ENCODE data around the gene TMEM119. TPM values are rescaled to one million over a fixed set of nuclear protein-coding genes. Genes with fewer than 3 reads are reported as not detected.

Gene TMEM119
- total and polyA plus RNA-seq, 12 donors, result 3.1 to 14.8 (median 6.6) TPM

GRCh38 chr12:108565976-108566375, 31.9 kb downstream of the TMEM119 start:
- peak; percentile 90 to 98 (median 96) for DNase-seq
- intact Hi-C loops (cut with DNase I), result loop anchor here in 1 of 2 donors (5.0 to 10.0 kb wide), 2 partner anchors 51 to 229 kb away; no protein-coding TSS in a partner anchor
- Histone ChIP-seq H3K27me3 (no peaks in the 10 kb centered on the region), H3K9me3 (replicated peaks in 1 of 3) (no peaks in the 10 kb centered on the region), H3K4me1 (replicated peaks in 1 of 2) (peaks cover 17 to 35% of the 10 kb centered on the region in 2 donors), H3K4me3 (no peak overlapping the region), H3K27ac (peak overlapping the region in 4 of 5 donors; percentile 1 to 95 (median 77)), H3K36me3 (replicated peaks in 1 of 2) (peaks cover 0 to 63% of the 10 kb centered on the region in 2 donors)
- TF ChIP-seq POLR2A (IDR thresholded peaks at IDR 0.05) (no peak), CTCF (IDR thresholded peaks at IDR 0.05) (no peak)
- 0 to 18% (median 11%) methylated on average over 1 to 2 of the region's 2 CpGs for WGBS, 4 donors

- no peak for TF ChIP-seq POLR2A (IDR thresholded peaks at IDR 0.05)
- no peak for TF ChIP-seq CTCF (IDR thresholded peaks at IDR 0.05)
- Histone ChIP-seq H3K9me3 (replicated peaks in 1 of 3) (no peaks in the 10 kb centered on the region), H3K27me3 (no peaks in the 10 kb centered on the region), H3K4me1 (replicated peaks in 1 of 2) (peaks cover 19 to 37% of the 10 kb centered on the region in 2 donors), H3K27ac (peak overlapping the region in 3 of 5 donors; percentile 30 to 95 (median 69)), H3K36me3 (replicated peaks in 1 of 2) (peaks cover 0 to 62% of the 10 kb centered on the region in 2 donors), H3K4me3 (no peak overlapping the region)
- 78 to 88% (median 80%) methylated on average over 3 of the region's 3 CpGs for WGBS, 4 donors
- DNase-seq, result peak in 2 of 7 donors; percentile 13 to 40
- intact Hi-C loops (cut with DNase I), result loop anchor here in 1 of 2 donors (5.0 to 10.0 kb wide), 2 partner anchors 52 to 230 kb away; no protein-coding TSS in a partner anchor
These were observed 32.7 kb downstream of the TMEM119 start for GRCh38 chr12:108565146-108565545.

- H3K4me1 ChIP-seq (replicated peaks in 1 of 2), result peaks cover 23 to 42% of the 10 kb centered on the region in 2 donors
- intact Hi-C loops (cut with DNase I), result loop anchor here in 1 of 2 donors (5.0 to 10.0 kb wide), 2 partner anchors 53 to 230 kb away; no protein-coding TSS in a partner anchor
- no peak for TF ChIP-seq CTCF (IDR thresholded peaks at IDR 0.05)
- no peak for TF ChIP-seq POLR2A (IDR thresholded peaks at IDR 0.05)
- H3K27ac ChIP-seq, result peak overlapping the region in 3 of 5 donors; percentile 21 to 95 (median 30)
- no peaks in the 10 kb centered on the region for H3K27me3 ChIP-seq
- no peaks in the 10 kb centered on the region for H3K9me3 ChIP-seq (replicated peaks in 1 of 3)
- H3K36me3 ChIP-seq (replicated peaks in 1 of 2), result peaks cover 0 to 58% of the 10 kb centered on the region in 2 donors
- H3K4me3 ChIP-seq, result no peak overlapping the region
- DNase-seq, result peak in 1 of 7 donors; percentile 60
These were observed 33.2 kb downstream of the TMEM119 start for GRCh38 chr12:108564724-108565123.

GRCh38 chr12:108563804-108564151, 34.1 kb downstream of the TMEM119 start:
- peaks cover 25 to 51% of the 10 kb centered on the region in 2 donors for H3K4me1 ChIP-seq (replicated peaks in 1 of 2)
- no peaks in the 10 kb centered on the region for H3K9me3 ChIP-seq (replicated peaks in 1 of 3)
- 0 to 10% (median 5%) methylated on average over 1 of the region's 1 CpG for WGBS, 4 donors
- no peak for DNase-seq
- H3K27ac ChIP-seq, result peak overlapping the region in 3 of 5 donors; percentile 8 to 98 (median 95)
- peak in 2 of 6 experiments; percentile 2 to 7 for TF ChIP-seq CTCF (IDR thresholded peaks at IDR 0.05)
- no peak for TF ChIP-seq POLR2A (IDR thresholded peaks at IDR 0.05)
- H3K27me3 ChIP-seq, result no peaks in the 10 kb centered on the region
- H3K36me3 ChIP-seq (replicated peaks in 1 of 2), result peaks cover 0 to 48% of the 10 kb centered on the region in 2 donors
- intact Hi-C loops (cut with DNase I), result loop anchor here (2.0 to 10.0 kb wide), 2 partner anchors 55 to 231 kb away; no protein-coding TSS in a partner anchor
- peak overlapping the region in 1 of 4 donors; percentile 85 for H3K4me3 ChIP-seq

All from adrenal gland (tissue), 12 donors.